ENCODE data around the gene ABCA13. TPM values are rescaled to one million over a fixed set of nuclear protein-coding genes. Genes with fewer than 3 reads are reported as not detected.

Gene ABCA13
- total RNA-seq, 1 donor from 2014 or later: 0.60 TPM

DNA sequence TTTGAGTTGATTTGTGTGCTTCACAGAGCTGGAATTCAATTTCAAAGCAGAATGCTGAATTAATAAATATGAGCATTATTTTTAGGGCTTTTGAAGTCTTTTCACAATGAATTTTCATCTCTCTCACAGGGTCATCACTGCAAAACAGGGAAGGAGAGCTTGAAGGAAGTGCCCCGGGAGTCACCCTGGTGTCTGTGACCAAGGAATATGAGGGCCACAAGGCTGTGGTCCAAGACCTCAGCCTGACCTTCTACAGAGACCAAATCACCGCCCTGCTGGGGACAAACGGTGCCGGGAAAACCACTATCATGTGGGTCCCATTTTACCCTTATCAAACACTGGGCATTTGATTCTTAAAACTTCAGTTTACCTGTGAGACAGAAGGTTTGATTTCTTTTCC, 217.7 kb downstream of the ABCA13 start:
- Mint-ChIP-seq H3K4me1 (ENCODE audit: unreplicated experiment) (no peaks in the 10 kb centered on the region), H3K4me3 (no peak overlapping the region), H3K27ac (no peak overlapping the region), H3K9me3 (no peaks in the 10 kb centered on the region), H3K27me3 (no peaks in the 10 kb centered on the region), H3K36me3 (no peaks in the 10 kb centered on the region)
- TF ChIP-seq, protein P1, sequence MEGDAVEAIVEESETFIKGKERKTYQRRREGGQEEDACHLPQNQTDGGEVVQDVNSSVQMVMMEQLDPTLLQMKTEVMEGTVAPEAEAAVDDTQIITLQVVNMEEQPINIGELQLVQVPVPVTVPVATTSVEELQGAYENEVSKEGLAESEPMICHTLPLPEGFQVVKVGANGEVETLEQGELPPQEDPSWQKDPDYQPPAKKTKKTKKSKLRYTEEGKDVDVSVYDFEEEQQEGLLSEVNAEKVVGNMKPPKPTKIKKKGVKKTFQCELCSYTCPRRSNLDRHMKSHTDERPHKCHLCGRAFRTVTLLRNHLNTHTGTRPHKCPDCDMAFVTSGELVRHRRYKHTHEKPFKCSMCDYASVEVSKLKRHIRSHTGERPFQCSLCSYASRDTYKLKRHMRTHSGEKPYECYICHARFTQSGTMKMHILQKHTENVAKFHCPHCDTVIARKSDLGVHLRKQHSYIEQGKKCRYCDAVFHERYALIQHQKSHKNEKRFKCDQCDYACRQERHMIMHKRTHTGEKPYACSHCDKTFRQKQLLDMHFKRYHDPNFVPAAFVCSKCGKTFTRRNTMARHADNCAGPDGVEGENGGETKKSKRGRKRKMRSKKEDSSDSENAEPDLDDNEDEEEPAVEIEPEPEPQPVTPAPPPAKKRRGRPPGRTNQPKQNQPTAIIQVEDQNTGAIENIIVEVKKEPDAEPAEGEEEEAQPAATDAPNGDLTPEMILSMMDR (conservative IDR thresholded peaks at IDR 0.05): no peak
- DNase-seq (ENCODE audit: extremely low spot score, unreplicated experiment): no peak

DNA sequence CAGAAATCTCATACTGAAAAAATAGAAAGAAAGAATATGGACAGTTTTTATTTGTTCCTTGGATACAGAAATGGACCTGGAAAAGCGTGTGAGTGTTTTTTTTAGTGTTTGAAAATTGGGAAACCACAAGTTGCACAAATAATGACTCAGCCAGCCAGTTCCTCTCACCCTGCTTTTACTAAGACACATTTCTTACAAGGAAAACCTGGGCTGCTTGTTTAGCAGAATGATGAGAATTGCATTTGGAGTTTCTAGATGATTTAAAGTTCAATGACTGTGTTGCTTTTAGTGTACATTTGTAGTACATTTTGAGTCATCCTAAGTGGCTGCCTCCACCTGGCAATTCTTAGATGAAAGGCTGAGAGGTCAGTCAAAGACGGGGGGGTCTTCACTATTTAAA, 218.7 kb downstream of the ABCA13 start:
- H3K9me3 Mint-ChIP-seq: no peaks in the 10 kb centered on the region
- no peaks in the 10 kb centered on the region for H3K4me1 Mint-ChIP-seq (ENCODE audit: unreplicated experiment)
- no peaks in the 10 kb centered on the region for H3K27me3 Mint-ChIP-seq
- no peak for DNase-seq (ENCODE audit: extremely low spot score, unreplicated experiment)
- H3K36me3 Mint-ChIP-seq: no peaks in the 10 kb centered on the region
- TF ChIP-seq, protein P1 (conservative IDR thresholded peaks at IDR 0.05): no peak
- H3K27ac Mint-ChIP-seq: no peak overlapping the region
- no peak overlapping the region for H3K4me3 Mint-ChIP-seq

DNA sequence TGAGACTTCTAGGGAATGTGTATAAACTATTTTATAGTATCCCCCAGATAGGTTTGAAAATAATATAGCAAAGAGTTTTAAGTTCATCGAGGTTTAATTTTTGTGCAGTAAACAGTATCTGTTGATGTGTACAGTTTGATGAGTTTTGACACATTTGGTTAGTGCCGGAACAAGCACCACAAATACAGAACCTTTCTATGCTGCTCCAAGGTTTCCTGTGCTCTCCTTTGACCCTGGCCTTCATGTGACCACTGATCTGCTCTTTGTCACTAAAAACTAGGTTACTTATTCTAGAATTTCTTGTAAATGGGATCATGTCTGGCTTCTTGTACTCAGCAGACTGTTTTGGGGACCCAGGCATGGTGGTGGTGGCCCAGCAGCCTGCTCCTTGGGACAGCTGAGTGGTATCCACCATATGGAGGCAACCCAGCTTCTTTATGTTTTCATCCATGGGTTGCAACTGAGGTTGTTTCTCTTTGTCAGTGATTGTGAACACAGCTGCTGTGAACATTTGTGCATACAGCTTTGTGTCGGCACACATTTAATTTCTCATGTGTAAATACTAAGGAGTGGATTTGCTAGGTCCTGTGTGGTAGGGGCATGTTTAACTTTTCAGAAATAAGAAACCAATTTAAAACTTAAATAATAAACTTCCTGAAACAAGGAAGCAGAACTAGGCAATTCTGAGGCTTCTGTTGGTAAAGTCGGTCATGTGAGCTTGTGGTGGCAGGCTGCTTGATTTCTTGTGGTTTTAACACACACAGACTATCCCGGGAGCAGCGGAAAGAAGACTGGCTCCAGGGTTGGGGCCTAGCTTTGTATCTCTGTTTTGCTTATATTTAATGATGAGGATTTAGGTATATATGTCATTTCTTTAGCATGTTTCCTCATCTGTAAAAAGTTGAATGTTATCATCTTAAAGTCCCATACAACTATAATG, 219.4 kb downstream of the ABCA13 start:
- Mint-ChIP-seq H3K4me1 (ENCODE audit: unreplicated experiment) (no peaks in the 10 kb centered on the region), H3K36me3 (no peaks in the 10 kb centered on the region), H3K27ac (no peak overlapping the region), H3K27me3 (no peaks in the 10 kb centered on the region), H3K4me3 (no peak overlapping the region), H3K9me3 (no peaks in the 10 kb centered on the region)
- TF ChIP-seq, protein P1 (conservative IDR thresholded peaks at IDR 0.05): no peak
- DNase-seq (ENCODE audit: extremely low spot score, unreplicated experiment): no peak

DNA sequence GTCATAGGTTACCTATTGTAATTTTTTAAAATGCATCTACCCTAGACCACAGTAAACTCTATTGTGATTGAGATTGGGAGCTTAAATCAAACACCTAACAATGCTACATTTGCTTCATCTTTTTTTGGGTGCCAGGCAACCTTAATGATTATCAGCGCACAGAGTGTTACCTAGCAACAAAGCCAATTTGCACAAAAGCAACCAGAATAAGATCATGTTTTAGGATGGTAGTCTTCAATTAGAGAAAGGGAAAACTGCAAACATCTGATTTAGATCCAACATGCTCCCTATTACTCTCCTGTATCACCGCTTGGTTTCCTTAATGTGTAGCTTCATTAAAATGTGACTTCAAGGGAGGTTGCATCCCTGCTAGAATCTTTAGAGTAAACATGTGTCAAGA, 226.9 kb downstream of the ABCA13 start:
- Mint-ChIP-seq H3K9me3 (no peaks in the 10 kb centered on the region), H3K4me3 (no peak overlapping the region), H3K36me3 (no peaks in the 10 kb centered on the region), H3K4me1 (ENCODE audit: unreplicated experiment) (no peaks in the 10 kb centered on the region), H3K27ac (no peak overlapping the region), H3K27me3 (no peaks in the 10 kb centered on the region)
- no peak for DNase-seq (ENCODE audit: extremely low spot score, unreplicated experiment)
- TF ChIP-seq, protein P1 (conservative IDR thresholded peaks at IDR 0.05): no peak

DNA sequence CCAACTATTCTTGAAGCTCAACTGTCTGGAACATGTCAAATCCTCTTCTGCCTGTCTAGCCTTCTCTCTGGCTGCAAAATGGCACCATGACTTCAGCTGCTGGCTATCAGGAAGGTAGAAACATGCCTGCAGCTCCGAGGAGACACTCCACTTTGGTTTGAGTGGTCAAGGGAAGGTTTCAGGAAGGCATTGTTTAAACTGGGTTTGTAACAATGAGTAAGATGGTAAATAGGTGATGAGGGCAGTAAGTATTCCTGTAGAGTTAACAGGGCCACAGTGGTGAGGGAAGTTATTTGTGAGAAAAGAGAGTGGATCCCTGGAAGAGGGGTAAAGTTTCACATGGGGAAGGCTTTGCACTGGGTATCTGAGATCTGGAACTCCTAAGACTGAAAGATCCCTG, 231.5 kb downstream of the ABCA13 start:
- TF ChIP-seq, protein P1 (conservative IDR thresholded peaks at IDR 0.05): no peak
- Mint-ChIP-seq H3K27me3 (no peaks in the 10 kb centered on the region), H3K4me1 (ENCODE audit: unreplicated experiment) (no peaks in the 10 kb centered on the region), H3K27ac (no peak overlapping the region), H3K36me3 (no peaks in the 10 kb centered on the region), H3K9me3 (no peaks in the 10 kb centered on the region), H3K4me3 (no peak overlapping the region)
- DNase-seq (ENCODE audit: extremely low spot score, unreplicated experiment): no peak

Measured in type B pancreatic cell (in vitro differentiated cells).